Parathyroid adenoma (tissue), 2 donors: ENCODE results near the gene PITPNM2.
A peak's percentile ranks its signal among the peaks of the same experiment; 100 is the strongest.

Experiments used
- H2AFZ ChIP-seq: fragments of 300-600 bp; sonication (generic); one replicate; pipeline ENCODE4 v1.7.0; 2017; ENCODE audit warnings: antibody characterized with exemption, mild to moderate bottlenecking
- H3K27ac ChIP-seq: fragments of 300-600 bp; sonication (generic); one replicate; pipeline ENCODE4 v1.7.0; 2017
- H3K27me3 ChIP-seq: fragments of 300-600 bp; sonication (generic); one replicate; pipeline ENCODE4 v1.7.0; 2017; ENCODE audit warnings: low read length; ENCODE audit not compliant: control insufficient read depth, insufficient read depth
- H3K36me3 ChIP-seq: fragments of 300-600 bp; sonication (generic); one replicate; pipeline ENCODE4 v1.7.0; 2017; ENCODE audit warnings: low read length; ENCODE audit not compliant: control insufficient read depth, insufficient read depth
- H3K4me1 ChIP-seq: fragments of 300-600 bp; sonication (generic); one replicate; pipeline ENCODE4 v1.7.0; 2017; ENCODE audit warnings: control low read depth
- H3K4me2 ChIP-seq: fragments of 300-600 bp; sonication (generic); one replicate; pipeline ENCODE4 v1.7.0; 2017; ENCODE audit warnings: low read length
- H3K4me3 ChIP-seq: fragments of 300-600 bp; sonication (generic); one replicate; pipeline ENCODE4 v1.7.0; 2017; ENCODE audit warnings: low read depth, low read length
- H3K79me2 ChIP-seq: fragments of 300-600 bp; sonication (generic); one replicate; pipeline ENCODE4 v1.7.0; 2017; ENCODE audit warnings: control low read depth
- H3K9ac ChIP-seq: fragments of 300-600 bp; sonication (generic); one replicate; pipeline ENCODE4 v1.7.0; 2017; ENCODE audit warnings: mild to moderate bottlenecking
- H3K9me3 ChIP-seq: fragments of 300-600 bp; sonication (generic); one replicate; pipeline ENCODE4 v1.7.0; 2017; ENCODE audit warnings: low read length; ENCODE audit not compliant: control insufficient read depth
- CTCF ChIP-seq: fragments of 300-600 bp; sonication (generic); IDR thresholded peaks from one replicate; pipeline ENCODE4 v1.7.0; 2017; ENCODE audit warnings: antibody characterized with exemption, mild to moderate bottlenecking
- donor health status: primary hyperparathyroidism.

Gene PITPNM2

GRCh38 chr12:123113026-123113425 is 37.9 kb downstream of the PITPNM2 start:
- peaks cover 11% of the 10 kb centered on the region for H3K4me1 ChIP-seq
- H3K4me3 ChIP-seq: no peak overlapping the region
- no peaks in the 10 kb centered on the region for H3K27me3 ChIP-seq
- no peak overlapping the region for H3K4me2 ChIP-seq
- H2AFZ ChIP-seq: no peak overlapping the region
- H3K9me3 ChIP-seq: no peaks in the 10 kb centered on the region
- H3K9ac ChIP-seq: no peak overlapping the region
- H3K27ac ChIP-seq: no peak overlapping the region
- no peaks in the 10 kb centered on the region for H3K36me3 ChIP-seq
- H3K79me2 ChIP-seq: no peaks in the 10 kb centered on the region
- no peak for TF ChIP-seq CTCF

- no peak for TF ChIP-seq CTCF
These were observed 39.3 kb downstream of the PITPNM2 start for GRCh38 chr12:123111498-123112165.

GRCh38 chr12:123109319-123109772 is 41.5 kb downstream of the PITPNM2 start:
- no peak overlapping the region for H3K4me2 ChIP-seq
- H3K27ac ChIP-seq: peak overlapping the region; percentile 2
- peaks cover 21% of the 10 kb centered on the region for H3K4me1 ChIP-seq
- H3K79me2 ChIP-seq: no peaks in the 10 kb centered on the region
- no peaks in the 10 kb centered on the region for H3K9me3 ChIP-seq
- no peak overlapping the region for H3K9ac ChIP-seq
- peak overlapping the region; percentile 27 for H2AFZ ChIP-seq
- H3K36me3 ChIP-seq: no peaks in the 10 kb centered on the region
- H3K27me3 ChIP-seq: no peaks in the 10 kb centered on the region
- no peak overlapping the region for H3K4me3 ChIP-seq
- TF ChIP-seq CTCF: no peak

More at GRCh38 chr12:123111498-123112165, 39.3 kb downstream of the PITPNM2 start:
- Histone ChIP-seq H3K9ac (no peak overlapping the region), H3K27me3 (no peaks in the 10 kb centered on the region), H3K27ac (no peak overlapping the region), H3K9me3 (no peaks in the 10 kb centered on the region), H3K36me3 (no peaks in the 10 kb centered on the region), H2AFZ (no peak overlapping the region), H3K79me2 (no peaks in the 10 kb centered on the region), H3K4me1 (peaks cover 16% of the 10 kb centered on the region), H3K4me3 (no peak overlapping the region), H3K4me2 (no peak overlapping the region)

GRCh38 chr12:123108682-123109066 is 42.2 kb downstream of the PITPNM2 start:
- H3K79me2 ChIP-seq: no peaks in the 10 kb centered on the region
- peaks cover 21% of the 10 kb centered on the region for H3K4me1 ChIP-seq

More at GRCh38 chr12:123108682-123109066, 42.2 kb downstream of the PITPNM2 start:
- no peaks in the 10 kb centered on the region for H3K27me3 ChIP-seq
- no peak overlapping the region for H3K4me2 ChIP-seq
- no peaks in the 10 kb centered on the region for H3K9me3 ChIP-seq
- H3K36me3 ChIP-seq: no peaks in the 10 kb centered on the region
- no peak overlapping the region for H3K27ac ChIP-seq
- H3K4me3 ChIP-seq: no peak overlapping the region
- H2AFZ ChIP-seq: no peak overlapping the region
- no peak overlapping the region for H3K9ac ChIP-seq
- no peak for TF ChIP-seq CTCF
